ENCODE results near the gene USP14. TPM values are rescaled to one million over a fixed set of nuclear protein-coding genes. Genes with fewer than 3 reads are reported as not detected.

Gene USP14
- total RNA-seq, 4 donors from 2014 or later, result 21.8 to 42.8 (median 29.5) TPM

DNA sequence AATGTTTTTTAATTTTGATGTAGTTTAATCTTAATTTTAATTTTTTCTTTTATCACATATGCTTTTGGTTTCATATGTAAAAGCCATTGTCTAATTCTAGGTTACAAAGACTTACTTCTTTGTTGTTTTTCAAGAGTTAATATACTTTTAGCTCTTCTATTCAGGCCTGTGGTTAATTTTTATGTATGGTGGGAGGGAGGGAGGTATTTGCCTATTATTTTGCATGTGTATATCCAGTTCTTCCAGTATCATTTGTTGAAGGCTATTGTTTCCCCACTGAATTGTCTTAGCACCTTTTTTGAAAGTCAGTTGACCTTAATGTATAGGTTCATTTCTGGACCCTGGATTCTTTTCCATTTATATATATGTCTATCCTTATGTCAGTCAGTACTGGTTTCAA lies 23.4 kb downstream of the USP14 start:
- DNase-seq (ENCODE audit: extremely low spot score), result no peak
- peaks cover 14 to 22% (median 20%) of the 10 kb centered on the region in 4 donors for H3K4me1 ChIP-seq
- intact Hi-C loops (cut with DNase I), result no loop called here
- H3K9me3 ChIP-seq, result no peaks in the 10 kb centered on the region
- peaks cover 0 to 48% (median 31%) of the 10 kb centered on the region in 4 donors for H3K36me3 ChIP-seq
- H3K27ac ChIP-seq (replicated peaks in 1 of 4), result no peak overlapping the region
- TF ChIP-seq POLR2AphosphoS5 (IDR thresholded peaks at IDR 0.05) (no peak), EP300 (IDR thresholded peaks at IDR 0.05) (no peak), POLR2A (IDR thresholded peaks at IDR 0.05; ENCODE audit: low read depth) (no peak)
- TF ChIP-seq, protein P1, sequence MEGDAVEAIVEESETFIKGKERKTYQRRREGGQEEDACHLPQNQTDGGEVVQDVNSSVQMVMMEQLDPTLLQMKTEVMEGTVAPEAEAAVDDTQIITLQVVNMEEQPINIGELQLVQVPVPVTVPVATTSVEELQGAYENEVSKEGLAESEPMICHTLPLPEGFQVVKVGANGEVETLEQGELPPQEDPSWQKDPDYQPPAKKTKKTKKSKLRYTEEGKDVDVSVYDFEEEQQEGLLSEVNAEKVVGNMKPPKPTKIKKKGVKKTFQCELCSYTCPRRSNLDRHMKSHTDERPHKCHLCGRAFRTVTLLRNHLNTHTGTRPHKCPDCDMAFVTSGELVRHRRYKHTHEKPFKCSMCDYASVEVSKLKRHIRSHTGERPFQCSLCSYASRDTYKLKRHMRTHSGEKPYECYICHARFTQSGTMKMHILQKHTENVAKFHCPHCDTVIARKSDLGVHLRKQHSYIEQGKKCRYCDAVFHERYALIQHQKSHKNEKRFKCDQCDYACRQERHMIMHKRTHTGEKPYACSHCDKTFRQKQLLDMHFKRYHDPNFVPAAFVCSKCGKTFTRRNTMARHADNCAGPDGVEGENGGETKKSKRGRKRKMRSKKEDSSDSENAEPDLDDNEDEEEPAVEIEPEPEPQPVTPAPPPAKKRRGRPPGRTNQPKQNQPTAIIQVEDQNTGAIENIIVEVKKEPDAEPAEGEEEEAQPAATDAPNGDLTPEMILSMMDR (IDR thresholded peaks at IDR 0.05), result no peak
- no peaks in the 10 kb centered on the region for H3K27me3 ChIP-seq
- no peak overlapping the region for H3K4me3 ChIP-seq

DNA sequence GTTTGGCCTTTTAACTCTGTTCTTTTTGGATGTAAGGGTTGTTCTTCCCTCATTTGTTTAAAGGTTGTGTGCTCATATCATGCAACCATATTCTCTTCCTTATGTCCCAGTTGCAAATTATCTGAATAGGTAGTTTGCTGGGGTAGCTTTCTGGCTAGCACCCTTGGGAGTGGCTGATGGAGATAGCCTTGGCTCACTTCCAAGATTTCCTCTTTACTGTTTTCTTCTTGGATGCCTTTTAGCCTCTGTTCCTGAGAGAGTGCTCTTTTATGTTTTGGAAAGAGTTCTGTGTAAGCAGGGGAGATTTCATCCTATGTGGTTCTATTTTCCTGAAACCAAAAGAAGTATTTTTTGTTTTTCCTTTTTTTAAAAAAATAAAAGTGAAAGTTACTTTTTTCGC lies 25.4 kb downstream of the USP14 start:
- peaks cover 0 to 48% (median 31%) of the 10 kb centered on the region in 4 donors for H3K36me3 ChIP-seq
- intact Hi-C loops (cut with DNase I), result no loop called here

DNA sequence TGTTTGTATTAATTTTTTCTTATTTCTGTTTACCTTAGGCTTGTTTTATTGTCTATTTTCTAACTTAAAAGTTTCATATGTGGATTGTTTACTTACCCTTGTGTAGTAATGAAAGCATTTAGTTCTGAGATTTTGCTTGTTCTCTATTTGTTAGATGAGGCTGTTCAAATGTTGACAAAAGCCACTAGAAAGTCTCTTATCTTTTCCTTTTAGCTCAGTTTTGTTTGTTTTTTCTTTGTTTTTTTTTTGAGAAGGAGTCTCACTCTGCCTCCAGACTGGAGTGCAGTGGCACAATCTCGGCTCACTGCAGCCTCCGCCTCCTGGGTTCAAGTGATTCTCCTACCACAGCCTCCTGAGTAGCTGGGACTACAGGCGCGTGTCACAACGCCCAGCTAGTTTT lies 30.9 kb downstream of the USP14 start:
- no peaks in the 10 kb centered on the region for H3K27me3 ChIP-seq
- no peak overlapping the region for H3K4me3 ChIP-seq
- TF ChIP-seq POLR2A (IDR thresholded peaks at IDR 0.05; ENCODE audit: low read depth) (no peak), POLR2AphosphoS5 (IDR thresholded peaks at IDR 0.05) (no peak), EP300 (IDR thresholded peaks at IDR 0.05) (no peak)
- TF ChIP-seq, protein P1 (IDR thresholded peaks at IDR 0.05), result no peak
- H3K36me3 ChIP-seq, result peaks cover 0 to 16% (median 7%) of the 10 kb centered on the region in 4 donors
- WGBS, result 97% methylated on average over 5 of the region's 5 CpGs
- no peaks in the 10 kb centered on the region for H3K9me3 ChIP-seq
- no peak overlapping the region for H3K27ac ChIP-seq (replicated peaks in 1 of 4)
- peaks cover 0 to 18% (median 1%) of the 10 kb centered on the region in 4 donors for H3K4me1 ChIP-seq
- intact Hi-C loops (cut with DNase I), result no loop called here
- DNase-seq (ENCODE audit: extremely low spot score), result no peak

More for the DNA sequence above, 25.4 kb downstream of the USP14 start:
- Histone ChIP-seq H3K27ac (replicated peaks in 1 of 4) (no peak overlapping the region), H3K4me1 (peaks cover 10 to 13% (median 12%) of the 10 kb centered on the region in 4 donors), H3K9me3 (no peaks in the 10 kb centered on the region), H3K4me3 (no peak overlapping the region), H3K27me3 (no peaks in the 10 kb centered on the region)
- no peak for DNase-seq (ENCODE audit: extremely low spot score)
- TF ChIP-seq, protein P1 (IDR thresholded peaks at IDR 0.05), result no peak
- TF ChIP-seq EP300 (IDR thresholded peaks at IDR 0.05) (no peak), POLR2AphosphoS5 (IDR thresholded peaks at IDR 0.05) (no peak), POLR2A (IDR thresholded peaks at IDR 0.05; ENCODE audit: low read depth) (no peak)
- 86% methylated on average over 1 of the region's 1 CpG for WGBS

DNA sequence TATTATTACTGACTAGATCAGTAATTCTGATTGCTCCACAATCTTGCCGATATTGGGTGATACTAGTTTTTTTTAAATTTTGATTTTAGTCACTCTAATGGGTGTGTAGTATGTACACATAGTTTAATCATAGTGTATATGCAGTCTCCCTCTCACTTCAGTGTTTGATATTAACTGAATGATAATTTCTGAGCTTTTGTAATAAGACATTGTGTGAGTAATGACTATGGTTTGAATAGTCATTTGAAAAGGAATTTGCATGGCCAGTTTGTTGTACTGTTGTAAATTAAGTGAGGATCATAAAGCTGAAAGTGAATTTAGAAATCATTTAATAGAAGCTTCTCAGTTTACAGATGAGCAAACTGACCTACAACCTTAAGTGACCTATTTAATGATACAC lies 33.4 kb downstream of the USP14 start:
- no peaks in the 10 kb centered on the region for H3K9me3 ChIP-seq
- no peaks in the 10 kb centered on the region for H3K27me3 ChIP-seq
- peaks cover 0 to 11% (median 0%) of the 10 kb centered on the region in 4 donors for H3K4me1 ChIP-seq
- 95% methylated on average over 1 of the region's 1 CpG for WGBS
- peaks cover 0 to 15% (median 6%) of the 10 kb centered on the region in 4 donors for H3K36me3 ChIP-seq
- no peak overlapping the region for H3K4me3 ChIP-seq
- intact Hi-C loops (cut with DNase I), result no loop called here
- TF ChIP-seq, protein P1 (IDR thresholded peaks at IDR 0.05), result no peak
- TF ChIP-seq POLR2A (IDR thresholded peaks at IDR 0.05; ENCODE audit: low read depth) (no peak), POLR2AphosphoS5 (IDR thresholded peaks at IDR 0.05) (no peak), EP300 (IDR thresholded peaks at IDR 0.05) (no peak)
- DNase-seq (ENCODE audit: extremely low spot score), result no peak
- H3K27ac ChIP-seq (replicated peaks in 1 of 4), result no peak overlapping the region

DNA sequence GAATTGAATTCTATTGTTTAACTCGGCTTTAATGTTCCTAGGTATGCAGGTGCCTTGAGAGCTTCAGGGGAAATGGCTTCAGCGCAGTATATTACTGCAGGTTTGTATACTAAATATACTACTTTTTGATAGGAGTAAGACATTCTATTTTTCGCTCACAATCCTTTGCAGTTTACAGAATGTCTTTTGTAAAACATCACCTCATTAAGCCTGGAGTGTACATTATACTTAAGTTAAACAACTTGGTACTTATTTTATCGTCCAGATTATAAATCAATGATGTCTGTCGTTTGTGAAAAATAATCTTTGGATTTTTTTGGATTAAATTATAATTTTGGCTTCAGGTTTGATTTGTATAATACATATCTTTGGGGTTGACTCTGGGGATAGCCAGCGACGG lies 34.4 kb downstream of the USP14 start:
- H3K4me3 ChIP-seq, result no peak overlapping the region
- H3K36me3 ChIP-seq, result peaks cover 0 to 26% (median 17%) of the 10 kb centered on the region in 4 donors
- H3K27ac ChIP-seq (replicated peaks in 1 of 4), result no peak overlapping the region
- H3K4me1 ChIP-seq, result peaks cover 0 to 11% (median 0%) of the 10 kb centered on the region in 4 donors
- TF ChIP-seq POLR2AphosphoS5 (IDR thresholded peaks at IDR 0.05) (no peak), POLR2A (IDR thresholded peaks at IDR 0.05; ENCODE audit: low read depth) (no peak), EP300 (IDR thresholded peaks at IDR 0.05) (no peak)
- TF ChIP-seq, protein P1 (IDR thresholded peaks at IDR 0.05), result no peak
- H3K9me3 ChIP-seq, result no peaks in the 10 kb centered on the region
- intact Hi-C loops (cut with DNase I), result no loop called here
- no peaks in the 10 kb centered on the region for H3K27me3 ChIP-seq
- 68% methylated on average over 7 of the region's 7 CpGs for whole genome bisulfite sequencing
- no peak for DNase-seq (ENCODE audit: extremely low spot score)

Measured in esophagus muscularis mucosa (tissue), 4 donors.